Measurements from ENCODE around the gene L3MBTL4.
"Not testable (repeated sequence)": the region's sequence is repeated elsewhere in the genome, so short reads cannot be mapped to it uniquely, and the experiment has no call there.

The L3MBTL4 gene

GRCh38 chr18:6161549-6161948, 253.2 kb downstream of the L3MBTL4 start:
- DNase-seq, result no peak

GRCh38 chr18:6159426-6159825, 255.3 kb downstream of the L3MBTL4 start:
- no peak for DNase-seq

GRCh38 chr18:6158958-6159357, 255.8 kb downstream of the L3MBTL4 start:
- no peak for DNase-seq

- no peak for DNase-seq
Observed at GRCh38 chr18:6156446-6156845, 258.3 kb downstream of the L3MBTL4 start.

- no peak for DNase-seq
Observed at GRCh38 chr18:6155707-6156106, 259.0 kb downstream of the L3MBTL4 start.

- no peak for DNase-seq
Observed at GRCh38 chr18:6150430-6150829, 264.3 kb downstream of the L3MBTL4 start.

GRCh38 chr18:6146307-6146661, 268.4 kb downstream of the L3MBTL4 start:
- no peak for DNase-seq

- no peak for DNase-seq
Observed at GRCh38 chr18:6145645-6146306, 268.9 kb downstream of the L3MBTL4 start.

GRCh38 chr18:6139007-6139406, 275.7 kb downstream of the L3MBTL4 start:
- no peak for DNase-seq

GRCh38 chr18:6135901-6136300, 278.8 kb downstream of the L3MBTL4 start:
- not testable (repeated sequence) for DNase-seq

GRCh38 chr18:6135029-6135428, 279.7 kb downstream of the L3MBTL4 start:
- not testable (repeated sequence) for DNase-seq

- no peak for DNase-seq
Observed at GRCh38 chr18:6132751-6133368, 281.9 kb downstream of the L3MBTL4 start.

GRCh38 chr18:6120820-6121279, 293.9 kb downstream of the L3MBTL4 start:
- no peak for DNase-seq

GRCh38 chr18:6119761-6120160, 294.9 kb downstream of the L3MBTL4 start:
- DNase-seq, result no peak

GRCh38 chr18:6118080-6118479, 296.6 kb downstream of the L3MBTL4 start:
- DNase-seq, result no peak

GRCh38 chr18:6115710-6116109, 299.0 kb downstream of the L3MBTL4 start:
- DNase-seq, result no peak

- no peak for DNase-seq
Observed at GRCh38 chr18:6113650-6114049, 301.1 kb downstream of the L3MBTL4 start.

GRCh38 chr18:6111726-6112125, 303.0 kb downstream of the L3MBTL4 start:
- DNase-seq, result no peak

GRCh38 chr18:6109743-6110142, 305.0 kb downstream of the L3MBTL4 start:
- no peak for DNase-seq

- DNase-seq, result no peak
Observed at GRCh38 chr18:6107794-6108193, 306.9 kb downstream of the L3MBTL4 start.

GRCh38 chr18:6106091-6106685, 308.5 kb downstream of the L3MBTL4 start:
- no peak for DNase-seq

- DNase-seq, result no peak
Observed at GRCh38 chr18:6103741-6104140, 311.0 kb downstream of the L3MBTL4 start.

- DNase-seq, result no peak
Observed at GRCh38 chr18:6096730-6097129, 318.0 kb downstream of the L3MBTL4 start.

GRCh38 chr18:6088432-6088831, 326.3 kb downstream of the L3MBTL4 start:
- DNase-seq, result no peak
